ENCODE data around the gene AHI1. TPM values are rescaled to one million over a fixed set of nuclear protein-coding genes. Genes with fewer than 3 reads are reported as not detected.

The AHI1 gene
- total RNA-seq, 2 donors from 2014 or later, result 18.0 to 37.9 TPM

GRCh38 chr6:135464634-135465033, 32.9 kb downstream of the AHI1 start:
- Histone ChIP-seq H3K27me3 (replicated peaks; ENCODE audit: insufficient read depth) (no peaks in the 10 kb centered on the region), H3K4me3 (no peak overlapping the region), H3K36me3 (peaks cover 0 to 5% of the 10 kb centered on the region in 2 donors), H3K9me3 (no peaks in the 10 kb centered on the region), H3K27ac (no peak overlapping the region), H3K4me1 (replicated peaks) (no peaks in the 10 kb centered on the region)
- no peak for DNase-seq (ENCODE audit: low spot score)
- no peak for TF ChIP-seq POLR2A (IDR thresholded peaks at IDR 0.05)
- no peak for TF ChIP-seq POLR2AphosphoS5 (IDR thresholded peaks at IDR 0.05)
- TF ChIP-seq, protein P1, sequence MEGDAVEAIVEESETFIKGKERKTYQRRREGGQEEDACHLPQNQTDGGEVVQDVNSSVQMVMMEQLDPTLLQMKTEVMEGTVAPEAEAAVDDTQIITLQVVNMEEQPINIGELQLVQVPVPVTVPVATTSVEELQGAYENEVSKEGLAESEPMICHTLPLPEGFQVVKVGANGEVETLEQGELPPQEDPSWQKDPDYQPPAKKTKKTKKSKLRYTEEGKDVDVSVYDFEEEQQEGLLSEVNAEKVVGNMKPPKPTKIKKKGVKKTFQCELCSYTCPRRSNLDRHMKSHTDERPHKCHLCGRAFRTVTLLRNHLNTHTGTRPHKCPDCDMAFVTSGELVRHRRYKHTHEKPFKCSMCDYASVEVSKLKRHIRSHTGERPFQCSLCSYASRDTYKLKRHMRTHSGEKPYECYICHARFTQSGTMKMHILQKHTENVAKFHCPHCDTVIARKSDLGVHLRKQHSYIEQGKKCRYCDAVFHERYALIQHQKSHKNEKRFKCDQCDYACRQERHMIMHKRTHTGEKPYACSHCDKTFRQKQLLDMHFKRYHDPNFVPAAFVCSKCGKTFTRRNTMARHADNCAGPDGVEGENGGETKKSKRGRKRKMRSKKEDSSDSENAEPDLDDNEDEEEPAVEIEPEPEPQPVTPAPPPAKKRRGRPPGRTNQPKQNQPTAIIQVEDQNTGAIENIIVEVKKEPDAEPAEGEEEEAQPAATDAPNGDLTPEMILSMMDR (IDR thresholded peaks at IDR 0.05), result no peak
- intact Hi-C loops (cut with DNase I), result no loop called here
- WGBS, result 93% methylated on average over 1 of the region's 1 CpG

DNA sequence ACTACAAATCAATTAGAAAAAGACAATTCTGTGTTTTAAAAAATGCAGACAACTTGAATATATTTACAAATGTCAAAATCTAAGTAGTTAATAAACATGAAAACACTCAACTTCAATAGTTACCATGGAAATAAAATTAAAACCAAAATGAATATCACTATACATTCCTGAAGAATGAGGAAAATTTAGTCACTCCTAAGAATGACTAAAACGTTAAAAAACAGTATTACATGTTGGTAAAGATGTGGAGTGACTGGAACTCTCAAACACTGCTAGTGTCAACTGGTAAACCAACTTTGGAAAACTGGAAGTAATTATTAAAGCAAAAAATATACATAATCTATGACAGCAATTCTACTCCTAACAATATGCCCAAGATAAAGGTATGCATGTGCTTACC, 36.3 kb downstream of the AHI1 start:
- Histone ChIP-seq H3K9me3 (no peaks in the 10 kb centered on the region), H3K36me3 (peaks cover 0 to 5% of the 10 kb centered on the region in 2 donors), H3K4me3 (no peak overlapping the region), H3K4me1 (replicated peaks) (no peaks in the 10 kb centered on the region), H3K27ac (no peak overlapping the region), H3K27me3 (replicated peaks; ENCODE audit: insufficient read depth) (no peaks in the 10 kb centered on the region)
- TF ChIP-seq, protein P1 (IDR thresholded peaks at IDR 0.05), result no peak
- TF ChIP-seq POLR2AphosphoS5 (IDR thresholded peaks at IDR 0.05), result no peak
- TF ChIP-seq POLR2A (IDR thresholded peaks at IDR 0.05), result no peak
- 89% methylated on average over 1 of the region's 1 CpG for WGBS
- intact Hi-C loops (cut with DNase I), result no loop called here
- no peak for DNase-seq (ENCODE audit: low spot score)

GRCh38 chr6:135458051-135458450, 39.5 kb downstream of the AHI1 start:
- intact Hi-C loops (cut with DNase I), result no loop called here
- Histone ChIP-seq H3K9me3 (no peaks in the 10 kb centered on the region), H3K27me3 (replicated peaks; ENCODE audit: insufficient read depth) (no peaks in the 10 kb centered on the region), H3K4me3 (no peak overlapping the region), H3K36me3 (no peaks in the 10 kb centered on the region), H3K27ac (no peak overlapping the region), H3K4me1 (replicated peaks) (no peaks in the 10 kb centered on the region)
- DNase-seq (ENCODE audit: low spot score), result no peak
- TF ChIP-seq POLR2AphosphoS5 (IDR thresholded peaks at IDR 0.05) (no peak), POLR2A (IDR thresholded peaks at IDR 0.05) (no peak)
- TF ChIP-seq, protein P1 (IDR thresholded peaks at IDR 0.05), result no peak

DNA sequence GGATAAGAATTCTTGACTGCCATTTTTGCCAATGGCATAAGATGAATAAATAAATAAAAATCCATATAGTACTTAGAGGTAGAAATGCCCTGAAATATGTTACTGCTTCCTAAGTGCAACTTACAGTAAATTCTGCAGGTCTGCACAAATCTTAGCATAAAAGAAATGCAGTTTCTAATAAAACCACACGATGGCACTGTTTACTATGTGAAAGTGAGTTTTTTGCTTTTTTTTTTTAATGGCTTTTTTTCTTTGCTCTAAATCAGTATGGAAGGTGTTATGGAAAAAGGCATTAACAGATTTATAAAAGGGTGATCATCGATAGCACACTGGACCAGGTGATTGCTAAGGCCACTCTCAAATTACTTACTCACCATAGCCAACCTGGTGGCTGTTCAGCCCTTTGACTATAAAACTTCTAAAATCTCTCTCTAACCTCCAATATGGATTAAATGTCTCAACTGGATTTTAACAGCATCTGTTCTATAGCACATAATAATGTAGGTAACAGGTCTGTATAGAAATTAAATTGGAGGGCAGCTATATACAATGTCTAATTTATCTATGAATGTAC, 45.8 kb downstream of the AHI1 start:
- no peak overlapping the region for H3K4me3 ChIP-seq
- no peaks in the 10 kb centered on the region for H3K27me3 ChIP-seq (replicated peaks; ENCODE audit: insufficient read depth)
- no peaks in the 10 kb centered on the region for H3K4me1 ChIP-seq (replicated peaks)
- 3% methylated on average over 2 of the region's 2 CpGs for WGBS
- intact Hi-C loops (cut with DNase I), result no loop called here
- no peak for TF ChIP-seq POLR2A (IDR thresholded peaks at IDR 0.05)
- no peak for TF ChIP-seq POLR2AphosphoS5 (IDR thresholded peaks at IDR 0.05)
- TF ChIP-seq, protein P1 (IDR thresholded peaks at IDR 0.05), result peak; percentile 52 to 68 (median 57)
- no peaks in the 10 kb centered on the region for H3K36me3 ChIP-seq
- no peak for DNase-seq (ENCODE audit: low spot score)
- H3K9me3 ChIP-seq, result no peaks in the 10 kb centered on the region
- H3K27ac ChIP-seq, result no peak overlapping the region

- intact Hi-C loops (cut with DNase I), result no loop called here
- no peaks in the 10 kb centered on the region for H3K27me3 ChIP-seq (replicated peaks; ENCODE audit: insufficient read depth)
- H3K9me3 ChIP-seq, result no peaks in the 10 kb centered on the region
- no peak overlapping the region for H3K27ac ChIP-seq
- H3K36me3 ChIP-seq, result no peaks in the 10 kb centered on the region
- WGBS, result 66% methylated on average over 5 of the region's 5 CpGs
- TF ChIP-seq, protein P1 (IDR thresholded peaks at IDR 0.05), result no peak
- TF ChIP-seq POLR2A (IDR thresholded peaks at IDR 0.05) (no peak), POLR2AphosphoS5 (IDR thresholded peaks at IDR 0.05) (no peak)
- no peak for DNase-seq (ENCODE audit: low spot score)
- no peaks in the 10 kb centered on the region for H3K4me1 ChIP-seq (replicated peaks)
- H3K4me3 ChIP-seq, result no peak overlapping the region
Measured at GRCh38 chr6:135449246-135449645, 48.3 kb downstream of the AHI1 start.
